ENCODE measurements around the gene S100A1.
"Not testable (repeated sequence)": the region's sequence is repeated elsewhere in the genome, so short reads cannot be mapped to it uniquely, and the experiment has no call there.

Gene S100A1

GRCh38 chr1:153631047-153632022 lies 3.1 kb downstream of the S100A1 start:
- DNase-seq (ENCODE audit: low read depth), result no peak

GRCh38 chr1:153633161-153633753 lies 5.0 kb downstream of the S100A1 start:
- DNase-seq (ENCODE audit: low read depth), result no peak

- peak; percentile 94 for DNase-seq (ENCODE audit: low read depth)
Observed at GRCh38 chr1:153633754-153634665, 5.8 kb downstream of the S100A1 start, which contains the start of gene CHTOP. Gene CHTOP, plus strand, starts transcription at chr1:153634066. Its CDS starts 2,523 bp downstream, at chr1:153636589.

GRCh38 chr1:153635872-153636271 lies 7.6 kb downstream of the S100A1 start:
- DNase-seq (ENCODE audit: low read depth), result no peak

GRCh38 chr1:153636312-153636711 lies 8.1 kb downstream of the S100A1 start:
- DNase-seq (ENCODE audit: low read depth), result no peak

GRCh38 chr1:153638261-153638660 lies 10.0 kb downstream of the S100A1 start:
- no peak for DNase-seq (ENCODE audit: low read depth)

- no peak for DNase-seq (ENCODE audit: low read depth)
Observed at GRCh38 chr1:153639280-153639679, 11.0 kb downstream of the S100A1 start.

- DNase-seq (ENCODE audit: low read depth), result not testable (repeated sequence)
Observed at GRCh38 chr1:153640213-153640612, 12.0 kb downstream of the S100A1 start.

GRCh38 chr1:153640861-153641260 lies 12.6 kb downstream of the S100A1 start:
- no peak for DNase-seq (ENCODE audit: low read depth)

GRCh38 chr1:153642161-153642560 lies 13.9 kb downstream of the S100A1 start:
- DNase-seq (ENCODE audit: low read depth), result no peak

- DNase-seq (ENCODE audit: low read depth), result no peak
Observed at GRCh38 chr1:153643100-153643499, 14.9 kb downstream of the S100A1 start.

GRCh38 chr1:153643816-153644215 lies 15.6 kb downstream of the S100A1 start:
- no peak for DNase-seq (ENCODE audit: low read depth)

GRCh38 chr1:153646672-153647345 lies 18.6 kb downstream of the S100A1 start:
- no peak for DNase-seq (ENCODE audit: low read depth)

- no peak for DNase-seq (ENCODE audit: low read depth)
Observed at GRCh38 chr1:153647346-153647714, 19.1 kb downstream of the S100A1 start.

- DNase-seq (ENCODE audit: low read depth), result no peak
Observed at GRCh38 chr1:153648000-153648643, 19.9 kb downstream of the S100A1 start.

GRCh38 chr1:153649137-153649862 lies 21.1 kb downstream of the S100A1 start:
- no peak for DNase-seq (ENCODE audit: low read depth)

- no peak for DNase-seq (ENCODE audit: low read depth)
Observed at GRCh38 chr1:153649863-153650235, 21.6 kb downstream of the S100A1 start.

GRCh38 chr1:153651771-153652170 lies 23.5 kb downstream of the S100A1 start:
- no peak for DNase-seq (ENCODE audit: low read depth)

- DNase-seq (ENCODE audit: low read depth), result no peak
Observed at GRCh38 chr1:153652805-153653500, 24.7 kb downstream of the S100A1 start.

GRCh38 chr1:153655333-153655732 lies 27.1 kb downstream of the S100A1 start:
- DNase-seq (ENCODE audit: low read depth), result no peak

Measured in stimulated activated CD8-positive, alpha-beta memory T cell treated with anti-CD3 and anti-CD28 coated beads, Interleukin-12 subunit alpha, Interleukin-12 subunit beta, amount 100 ng/mL, for 1 hour (primary cell).